ENCODE measurements around the gene MTMR12.

DNA sequence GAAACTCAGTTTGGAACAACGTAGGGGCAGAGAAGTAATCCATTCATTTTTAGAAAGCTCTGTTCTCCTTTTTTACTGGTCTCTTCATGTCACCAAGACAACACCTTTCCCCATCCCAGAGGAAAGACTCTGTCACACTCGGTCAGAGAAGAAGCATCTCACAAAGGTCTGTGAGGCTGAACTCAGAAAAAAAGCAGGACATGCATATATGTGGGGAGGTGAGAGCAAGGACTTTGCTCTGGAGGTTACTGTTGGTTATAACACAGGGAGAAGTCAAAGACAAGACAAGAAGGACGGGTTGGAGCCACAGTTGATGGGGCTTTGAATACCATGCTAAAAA lies 19.2 kb upstream of the MTMR12 start:
- no peak for TF ChIP-seq SUZ12 (IDR thresholded peaks at IDR 0.05; ENCODE audit: extremely low read depth, insufficient read depth, insufficient read length)
- no peak for TF ChIP-seq YY1 (IDR thresholded peaks at IDR 0.05; ENCODE audit: insufficient read depth, insufficient read length)
